ENCODE measurements around the gene STAC3. TPM values are rescaled to one million over a fixed set of nuclear protein-coding genes. Genes with fewer than 3 reads are reported as not detected.
A peak's percentile ranks its signal among the peaks of the same experiment; 100 is the strongest.

The STAC3 gene
- polyA plus RNA-seq, 2 of the 4 experiments (the other 2 are of a cell fraction) = 0.40 to 0.43 TPM

- peak within 1 kb of the TSS; percentile 78 for H3K4me3 ChIP-seq
- no peaks in the 10 kb centered on the region for H3K9me3 ChIP-seq
- CTCF ChIA-PET = interaction anchor here (0.7 to 26.5 kb wide), 12 partner anchors 12 to 354 kb away, joined by 3 to 615 read pairs (median 4); partner anchors contain the start of gene NXPH4
- under 1% methylated on average over 35 of the region's 42 CpGs for WGBS (ENCODE audit: missing lambda C conversion rate)
- ATAC-seq (peak; percentile 75 to 83), FAIRE-seq (peak; percentile 89), DNase-seq (ENCODE audit: low read depth in 1 of 2, low spot score in 1 of 2) (peak; percentile 97 to 99)
- peak within 1 kb of the TSS; percentile 98 for H3K4me2 ChIP-seq
- no peak for TF ChIP-seq ZFP36 (IDR thresholded peaks at IDR 0.05; ENCODE audit: borderline replicate concordance, partially characterized antibody)
- TF ChIP-seq JUN (IDR thresholded peaks at IDR 0.05) = peak in 1 of 2 experiments; percentile 60; a peak in 2 of 5 replicates
- TF ChIP-seq MAX (IDR thresholded peaks at IDR 0.05) = peak; percentile 84
- TF ChIP-seq POLR2A (IDR thresholded peaks at IDR 0.05; ENCODE audit: low read length) = peak; percentile 54
- peak; percentile 35; the same call in 1 of the 2 replicates for TF ChIP-seq MYC (IDR thresholded peaks at IDR 0.05; ENCODE audit: borderline replicate concordance, low read length)
- peak; percentile 47; the same call in 1 of the 2 replicates for TF ChIP-seq PHF8 (IDR thresholded peaks at IDR 0.05; ENCODE audit: borderline replicate concordance, low read depth)
- peak; percentile 67 for TF ChIP-seq USF2 (IDR thresholded peaks at IDR 0.05)
- TF ChIP-seq E2F6 (IDR thresholded peaks at IDR 0.05; ENCODE audit: borderline replicate concordance, low read depth) = peak; percentile 39; the same call in 1 of the 2 replicates
- no peak for TF ChIP-seq NPAS2 (CRISPR knock-in tag; IDR thresholded peaks at IDR 0.05; ENCODE audit: borderline replicate concordance)
- H3K27ac ChIP-seq = peak within 1 kb of the TSS; percentile 82 to 95
- POLR2A ChIA-PET = interaction anchor here (0.5 to 2.6 kb wide), 5 partner anchors 10 to 541 kb away, joined by 3 to 20 read pairs (median 4); no protein-coding TSS in a partner anchor
- peaks cover 12% of the 10 kb centered on the region; the same call in 2 of the 3 replicates for H3K4me1 ChIP-seq
These were observed 21.2 kb downstream of the STAC3 start, which contains the start of gene SHMT2 for GRCh38 chr12:57229634-57230380. Gene SHMT2, plus strand, starts transcription at chr12:57229711. Its CDS starts 68 bp downstream, at chr12:57229779.

GRCh38 chr12:57229046-57229633 is 21.8 kb downstream of the STAC3 start:
- H3K4me2 ChIP-seq = peak overlapping the region; percentile 98
- H3K27ac ChIP-seq = peak overlapping the region; percentile 32 to 95; a peak in 4 of 6 replicates
- 13% methylated on average over 9 of the region's 9 CpGs for WGBS (ENCODE audit: missing lambda C conversion rate)
- ChIA-PET CTCF (interaction anchor here (0.7 to 26.5 kb wide), 9 partner anchors 12 to 234 kb away, joined by 3 to 615 read pairs (median 4); partner anchors contain the start of gene NXPH4), POLR2A (interaction anchor here (0.8 to 2.6 kb wide), 3 partner anchors 10 to 15 kb away, joined by 4 to 20 read pairs (median 6); no protein-coding TSS in a partner anchor)
- TF ChIP-seq HOXA7 (CRISPR knock-in tag; IDR thresholded peaks at IDR 0.05) (no peak), JUN (IDR thresholded peaks at IDR 0.05) (no peak), FOSB (CRISPR knock-in tag; IDR thresholded peaks at IDR 0.05) (no peak)
- DNase-seq (ENCODE audit: low read depth in 1 of 2, low spot score in 1 of 2) (no peak), ATAC-seq (peak; percentile 11 to 16; a peak in 4 of 6 replicates), FAIRE-seq (no peak)
- peak overlapping the region; percentile 78 for H3K4me3 ChIP-seq
- H3K4me1 ChIP-seq = peaks cover 12% of the 10 kb centered on the region; the same call in 2 of the 3 replicates
- H3K9me3 ChIP-seq = no peaks in the 10 kb centered on the region

- CTCF ChIA-PET = interaction anchor here (0.7 to 26.5 kb wide), 7 partner anchors 8 to 225 kb away, joined by 3 to 615 read pairs (median 4); partner anchors contain the start of gene NXPH4
- no peak for ATAC-seq
- Histone ChIP-seq H3K4me1 (peaks cover 12% of the 10 kb centered on the region; the same call in 2 of the 3 replicates), H3K27ac (no peak overlapping the region), H3K9me3 (no peaks in the 10 kb centered on the region), H3K4me3 (no peak overlapping the region), H3K4me2 (no peak overlapping the region)
- no peak for DNase-seq (ENCODE audit: low read depth in 1 of 2, low spot score in 1 of 2)
- POLR2A ChIA-PET = no interaction called here
- FAIRE-seq = no peak
- 70% methylated on average over 7 of the region's 8 CpGs for WGBS (ENCODE audit: missing lambda C conversion rate)
- TF ChIP-seq BCL3 (IDR thresholded peaks at IDR 0.05) (no peak), ZC3H11A (IDR thresholded peaks at IDR 0.05) (no peak), REST (IDR thresholded peaks at IDR 0.05) (no peak), NFE2L2 (conservative IDR thresholded peaks at IDR 0.05; ENCODE audit: low read length) (no peak), ESRRA (IDR thresholded peaks at IDR 0.05; ENCODE audit: borderline replicate concordance, low read length) (no peak), RARB (CRISPR knock-in tag; IDR thresholded peaks at IDR 0.05) (no peak), EHMT2 (IDR thresholded peaks at IDR 0.05; ENCODE audit: low read depth) (no peak), CHD2 (IDR thresholded peaks at IDR 0.05; ENCODE audit: low read length, partially characterized antibody) (no peak), GATA3 (IDR thresholded peaks at IDR 0.05; ENCODE audit: borderline replicate concordance) (no peak), RNF2 (IDR thresholded peaks at IDR 0.05; ENCODE audit: borderline replicate concordance, low read depth) (no peak)
These were observed 23.5 kb downstream of the STAC3 start for GRCh38 chr12:57227315-57228115.
